GM12878 (cell line): ENCODE results near the gene ANKRD24. TPM values are rescaled to one million over a fixed set of nuclear protein-coding genes. Genes with fewer than 3 reads are reported as not detected.

Experiments used
- ATAC-seq: fragments of 200-7000 bp; cut with Tn5 transposase; 3 replicates; pipeline ENCODE4 v1.9.1; 2020; ENCODE audit warnings: mild to moderate bottlenecking, moderate library complexity
- BruUV-seq: library from RNA; stranded (reverse); fragments of 400-500 nt; replicated peaks from 2 replicates; lab custom pipeline; 2021; lab: Mats Ljungman, UMichigan
- CTCF ChIA-PET: fragments of 300-600 bp; sonication (Branson Sonifier 250); formaldehyde crosslinking; extraction: SDS; loops from one replicate; lab custom pipeline; 2021; ENCODE audit warnings: inconsistent platforms; lab: Yijun Ruan, JAX
- POLR2A ChIA-PET: fragments of 350-600 bp; formaldehyde crosslinking; extraction: SDS; loops from one replicate; lab custom pipeline; 2021; ENCODE audit warnings: inconsistent platforms; lab: Charles Lee
- RAD21 ChIA-PET: fragments of 300-600 bp; sonication (Branson Sonifier 250); formaldehyde crosslinking; loops from one replicate; lab custom pipeline; 2023; ENCODE audit warnings: antibody characterized with exemption; ENCODE audit not compliant: unreplicated experiment; lab: Charles Lee
- SMC1A ChIA-PET: fragments of 300-600 bp; sonication (Branson Sonifier 250); formaldehyde crosslinking; loops from one replicate; lab custom pipeline; 2023; ENCODE audit not compliant: unreplicated experiment, uncharacterized antibody; lab: Charles Lee
- DNase-seq: peaks from one replicate; pipeline ENCODE4 v3.0.0-alpha.2; 2011; ENCODE audit warnings: low read depth, low spot score
- FAIRE-seq: peaks from 3 replicates; lab custom pipeline; 2011; peaks lifted over from hg19 to GRCh38; lab: Jason Lieb, UNC
- H2AFZ ChIP-seq: 2 replicates; pipeline ENCODE4 v1.6.0; 2011; ENCODE audit warnings: low read depth, low read length, control low read depth; ENCODE audit not compliant: control insufficient read depth
- H3K27ac ChIP-seq: 2 replicates; pipeline ENCODE4 v1.5.1; 2011; ENCODE audit warnings: control low read depth; ENCODE audit not compliant: control insufficient read depth, insufficient read depth
- H3K27me3 ChIP-seq, 2 experiments: replicated peaks in 1 of 2; 2 replicates each; pipeline versions ENCODE4 v1.6.0 to v1.6.1; 2011; ENCODE audit warnings: low read length in 1 of 2; ENCODE audit not compliant: control insufficient read depth in 2 of 2, insufficient read depth in 2 of 2
- H3K36me3 ChIP-seq, 2 experiments: 2 replicates each; pipeline ENCODE4 v1.5.1; 2011; ENCODE audit warnings: low read length in 1 of 2; ENCODE audit not compliant: control insufficient read depth in 2 of 2, insufficient read depth in 2 of 2
- H3K4me1 ChIP-seq: 2 replicates; pipeline ENCODE4 v1.6.1; 2011; ENCODE audit warnings: mild to moderate bottlenecking, low read length, moderate library complexity, mixed read lengths; ENCODE audit not compliant: control insufficient read depth, insufficient read depth
- H3K4me2 ChIP-seq: 2 replicates; pipeline ENCODE4 v1.6.0; 2011; ENCODE audit warnings: control low read depth; ENCODE audit not compliant: control insufficient read depth, insufficient read depth
- H3K4me3 ChIP-seq: fragments of 200-600 bp; sonication (generic); 2 replicates; pipeline ENCODE4 v1.5.1; 2016
- H3K79me2 ChIP-seq: 2 replicates; pipeline ENCODE4 v1.6.0; 2011; ENCODE audit warnings: low read length; ENCODE audit not compliant: control insufficient read depth, insufficient read depth
- H3K9ac ChIP-seq: 2 replicates; pipeline ENCODE4 v1.8.0; 2011; ENCODE audit warnings: low read length, control low read depth, mixed read lengths; ENCODE audit not compliant: control insufficient read depth, insufficient read depth
- H3K9me3 ChIP-seq: replicated peaks from 3 replicates; pipeline ENCODE4 v1.5.1; 2011; ENCODE audit warnings: mild to moderate bottlenecking, low read length; ENCODE audit not compliant: control insufficient read depth, insufficient read depth
- H4K20me1 ChIP-seq: 2 replicates; pipeline ENCODE4 v1.6.0; 2011; ENCODE audit not compliant: control insufficient read depth, insufficient read depth
- BCL3 ChIP-seq: IDR thresholded peaks from 2 replicates; pipeline ENCODE4 v1.6.1; 2011; ENCODE audit warnings: borderline replicate concordance, low read depth, mild to moderate bottlenecking, moderate library complexity, low read length; ENCODE audit not compliant: insufficient read depth, poor library complexity, severe bottlenecking
- EP300 ChIP-seq, 2 experiments: fragments of 150-350 bp in 1 of 2; IDR thresholded peaks; 2 replicates each; pipeline ENCODE4 v1.6.1; 2011 to 2012; ENCODE audit warnings: low read depth in 2 of 2, low read length in 2 of 2, borderline replicate concordance in 1 of 2, improper control_type of control experiment in 1 of 2, inconsistent platforms in 1 of 2; ENCODE audit not compliant: control insufficient read depth in 1 of 2
- IRF5 ChIP-seq: fragments of 450-650 bp; IDR thresholded peaks from 2 replicates; pipeline ENCODE4 v1.6.1; 2017; ENCODE audit warnings: borderline replicate concordance
- MTA2 ChIP-seq: fragments of 450-650 bp; IDR thresholded peaks from 2 replicates; pipeline ENCODE4 v1.6.1; 2016; ENCODE audit warnings: low read depth, mild to moderate bottlenecking, moderate library complexity
- STAT3 ChIP-seq: IDR thresholded peaks from 2 replicates; pipeline ENCODE4 v1.6.1; 2011; ENCODE audit warnings: low read depth, low read length, improper control_type of control experiment
- ZBTB33 ChIP-seq: fragments of 450-650 bp; IDR thresholded peaks from 2 replicates; pipeline ENCODE4 v1.6.1; 2017; ENCODE audit warnings: mild to moderate bottlenecking
- ZNF687 ChIP-seq: fragments of 450-650 bp; IDR thresholded peaks from 2 replicates; pipeline ENCODE4 v1.6.1; 2017; ENCODE audit warnings: mild to moderate bottlenecking, moderate library complexity
- WGBS: methylation state at CpG from one replicate; pipeline ENCODE4 v1.1.6; 2016; ENCODE audit warnings: low lambda C conversion rate; ENCODE audit not compliant: insufficient replicate concordance, insufficient coverage; ENCODE audit errors: missing lambda C conversion rate; 5-methylcytosine and 5-hydroxymethylcytosine counted together
- in situ Hi-C: fragments of 300-500 bp; cut with MboI; formaldehyde crosslinking; loops from 9 replicates; pipeline ENCODE4 v1.14.3; 2018; ENCODE audit warnings: mixed read lengths
- intact Hi-C: fragments of 100-400 bp; cut with micrococcal nuclease; formaldehyde crosslinking; loops from one replicate; pipeline ENCODE4 v1.14.2; 2022; ENCODE audit not compliant: unreplicated experiment
- polyA plus RNA-seq, 11 experiments: library from polyadenylated mRNA; depleted of rRNA in 4 of 11; unstranded in 6 of 11; stranded (reverse) in 5 of 11; fragments of >200 nt; fragmentation: Nextera tagmentation in 4 of 11; fragmentation: Illumina TruSeq in 1 of 11; extraction: Ambion mirVana in 4 of 11; extraction: Trizol in 1 of 11; gene quantifications; 1 replicate in 1 of 11; 2 replicates in 10 of 11; pipeline versions ENCODE4 v1.2.1 to v1.2.3, GENCODE V29; 2011 to 2016; ENCODE audit warnings: inconsistent platforms in 2 of 11, missing spikeins in 2 of 11, low read depth in 1 of 11
- total RNA-seq, 4 experiments: library from RNA; depleted of rRNA in 3 of 4; stranded (reverse); fragments of >200 nt in 3 of 4; fragmentation: Illumina TruSeq in 1 of 4; extraction: Trizol in 1 of 4; gene quantifications; 2 replicates each; pipeline versions ENCODE4 v1.2.1 to v1.2.3, GENCODE V29; 2013 to 2021

ANKRD24 gene
- total and polyA plus RNA-seq, 10 of the 15 experiments (the other 5 are each of a cell fraction or from before 2014, with no cell fraction given) = 0.02 to 0.59 (median 0.35) TPM; not detected in 1

- Histone ChIP-seq H2AFZ (no peak overlapping the region), H3K36me3 (peaks cover 2 to 21% of the 10 kb centered on the region in 2 experiments; a peak in 3 of 4 replicates), H3K4me3 (no peak overlapping the region), H3K9me3 (no peaks in the 10 kb centered on the region; the same call in 2 of the 3 replicates), H3K4me1 (no peaks in the 10 kb centered on the region; the same call in 1 of the 2 replicates), H3K27ac (no peak overlapping the region), H3K79me2 (peaks cover 36% of the 10 kb centered on the region), H3K9ac (no peak overlapping the region), H3K27me3 (no peaks in the 10 kb centered on the region), H4K20me1 (no peaks in the 10 kb centered on the region), H3K4me2 (no peak overlapping the region)
- 82% methylated on average over 13 of the region's 13 CpGs for WGBS
- CTCF ChIA-PET = interaction anchor here (0.9 to 3.2 kb wide), 5 partner anchors 8 to 247 kb away, joined by 3 to 42 read pairs (median 6); no protein-coding TSS in a partner anchor
- TF ChIP-seq ZNF687 (no peak), BCL3 (peak; percentile 70), MTA2 (no peak), IRF5 (no peak), STAT3 (no peak), EP300 (IDR thresholded peaks at IDR 0.05; ENCODE audit: borderline replicate concordance in 1 of 2, control insufficient read depth in 1 of 2, low read depth in 2 of 2, low read length in 2 of 2) (no peak), ZBTB33 (no peak)
- RAD21 ChIA-PET = interaction anchor here (1.0 kb wide), 1 partner anchor 12 kb away, joined by 3 read pairs; the partner anchor contains the start of gene YJU2
- DNase-seq (no peak), FAIRE-seq (no peak), ATAC-seq (no peak)
- intact Hi-C loops (no loop called here), in situ Hi-C loops (no loop called here)
- BruUV-seq = no TSS peak
- SMC1A ChIA-PET = interaction anchor here (1.4 kb wide), 1 partner anchor 32 kb away, joined by 8 read pairs; no protein-coding TSS in a partner anchor
- POLR2A ChIA-PET = interaction anchor here (1.1 to 6.0 kb wide), 2 partner anchors 8 to 147 kb away, joined by 3 to 45 read pairs; no protein-coding TSS in a partner anchor
Measured at GRCh38 chr19:4234862-4235201, 52.3 kb downstream of the ANKRD24 start.
